Measurements from ENCODE around the gene EIF4ENIF1.
"Not testable (repeated sequence)": the region's sequence is repeated elsewhere in the genome, so short reads cannot be mapped to it uniquely, and the experiment has no call there.

EIF4ENIF1 gene

DNA sequence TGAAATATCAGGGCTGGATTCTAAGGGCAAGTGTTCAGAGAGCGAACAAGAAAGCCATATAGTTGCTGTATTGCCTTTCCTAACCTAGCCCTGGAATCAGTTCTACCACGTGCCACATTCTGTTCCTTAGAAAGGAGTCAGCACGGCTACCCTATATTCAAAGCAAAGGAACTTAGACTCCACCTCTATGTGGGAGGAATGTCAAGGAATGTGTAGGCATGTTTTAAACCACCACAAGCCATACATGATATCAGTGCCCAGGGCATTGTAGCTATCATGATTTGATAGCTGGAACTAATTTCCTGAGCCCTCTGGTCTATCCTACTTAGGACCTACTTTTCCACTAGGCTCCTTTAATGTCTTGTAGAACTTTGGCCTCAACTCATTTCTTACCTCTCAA lies 2.5 kb upstream of the EIF4ENIF1 start:
- H3K4me3 ChIP-seq (ENCODE audit: low read depth, low read length): no peak overlapping the region
- TF ChIP-seq, protein P1, sequence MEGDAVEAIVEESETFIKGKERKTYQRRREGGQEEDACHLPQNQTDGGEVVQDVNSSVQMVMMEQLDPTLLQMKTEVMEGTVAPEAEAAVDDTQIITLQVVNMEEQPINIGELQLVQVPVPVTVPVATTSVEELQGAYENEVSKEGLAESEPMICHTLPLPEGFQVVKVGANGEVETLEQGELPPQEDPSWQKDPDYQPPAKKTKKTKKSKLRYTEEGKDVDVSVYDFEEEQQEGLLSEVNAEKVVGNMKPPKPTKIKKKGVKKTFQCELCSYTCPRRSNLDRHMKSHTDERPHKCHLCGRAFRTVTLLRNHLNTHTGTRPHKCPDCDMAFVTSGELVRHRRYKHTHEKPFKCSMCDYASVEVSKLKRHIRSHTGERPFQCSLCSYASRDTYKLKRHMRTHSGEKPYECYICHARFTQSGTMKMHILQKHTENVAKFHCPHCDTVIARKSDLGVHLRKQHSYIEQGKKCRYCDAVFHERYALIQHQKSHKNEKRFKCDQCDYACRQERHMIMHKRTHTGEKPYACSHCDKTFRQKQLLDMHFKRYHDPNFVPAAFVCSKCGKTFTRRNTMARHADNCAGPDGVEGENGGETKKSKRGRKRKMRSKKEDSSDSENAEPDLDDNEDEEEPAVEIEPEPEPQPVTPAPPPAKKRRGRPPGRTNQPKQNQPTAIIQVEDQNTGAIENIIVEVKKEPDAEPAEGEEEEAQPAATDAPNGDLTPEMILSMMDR (IDR thresholded peaks at IDR 0.05; ENCODE audit: low read depth, low read length, missing control alignments): no peak
- DNase-seq (ENCODE audit: low read depth): no peak
- in situ Hi-C loops (cut with HindIII; ENCODE audit: low sequenced_read_pairs): no loop called here

DNA sequence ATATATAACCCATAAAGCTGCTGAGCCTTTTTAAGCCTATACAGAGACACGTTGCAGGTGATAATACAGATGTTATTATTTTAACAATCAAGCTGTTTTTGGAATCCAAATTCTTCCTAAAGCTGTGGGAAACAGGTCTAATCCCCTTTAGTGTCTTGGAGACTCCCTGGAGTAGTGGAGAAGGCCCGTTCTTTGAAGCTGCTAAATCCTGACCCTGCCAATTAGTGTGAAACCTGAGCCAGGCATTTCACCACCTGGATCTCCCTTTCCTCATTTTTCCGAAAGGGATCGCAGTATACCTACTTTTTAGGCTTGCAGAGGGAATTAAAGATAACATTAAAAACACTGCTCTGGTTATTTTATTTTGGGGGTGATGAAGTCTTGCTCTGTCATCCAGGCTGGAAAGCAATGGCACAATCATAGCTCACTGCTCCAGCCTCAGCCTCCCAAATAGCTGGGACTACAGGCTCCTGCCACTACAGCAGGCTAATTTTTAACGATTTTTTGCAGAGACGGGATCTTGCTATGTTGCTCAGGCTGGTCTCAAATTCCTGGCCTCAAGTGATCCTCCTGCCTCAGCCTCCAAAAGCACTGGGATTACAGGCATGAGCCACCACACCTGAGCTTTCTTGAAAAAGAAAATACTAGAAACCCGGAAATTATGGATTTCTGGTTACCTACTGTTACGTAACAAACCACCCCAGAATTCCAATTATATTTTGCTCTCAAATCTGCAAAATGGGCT lies 1.7 kb upstream of the EIF4ENIF1 start:
- TF ChIP-seq, protein P1 (IDR thresholded peaks at IDR 0.05; ENCODE audit: low read depth, low read length, missing control alignments): no peak
- in situ Hi-C loops (cut with HindIII; ENCODE audit: low sequenced_read_pairs): no loop called here
- H3K4me3 ChIP-seq (ENCODE audit: low read depth, low read length): no peak overlapping the region

DNA sequence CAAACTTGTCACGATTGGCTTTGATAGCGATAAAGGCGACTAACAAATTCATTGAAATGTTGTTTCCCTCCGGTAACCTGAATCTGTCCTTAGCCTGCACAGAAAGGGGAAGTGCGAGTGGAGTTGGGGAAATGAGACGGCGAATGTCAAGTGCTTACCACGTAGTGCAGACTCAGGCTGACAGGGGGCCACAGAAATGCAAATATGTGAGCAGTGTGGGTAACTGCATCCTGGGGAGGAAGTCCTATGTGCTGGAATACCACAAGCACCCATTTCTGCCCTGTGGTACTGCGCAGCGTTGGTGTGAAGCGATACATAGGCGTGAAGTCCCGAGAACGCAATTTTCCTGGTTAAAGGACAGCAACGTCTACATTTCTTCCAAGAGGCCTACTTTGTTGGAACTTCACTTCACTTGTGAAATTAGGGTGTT lies 869 bp upstream of the EIF4ENIF1 start:
- in situ Hi-C loops (cut with HindIII; ENCODE audit: low sequenced_read_pairs): no loop called here
- peak; percentile 31 for DNase-seq (ENCODE audit: low read depth)
- peak overlapping the region; percentile 67 for H3K4me3 ChIP-seq (ENCODE audit: low read depth, low read length)
- TF ChIP-seq, protein P1 (IDR thresholded peaks at IDR 0.05; ENCODE audit: low read depth, low read length, missing control alignments): no peak

More for the DNA sequence above, 1.7 kb upstream of the EIF4ENIF1 start:
- DNase-seq (ENCODE audit: low read depth): no peak

DNA sequence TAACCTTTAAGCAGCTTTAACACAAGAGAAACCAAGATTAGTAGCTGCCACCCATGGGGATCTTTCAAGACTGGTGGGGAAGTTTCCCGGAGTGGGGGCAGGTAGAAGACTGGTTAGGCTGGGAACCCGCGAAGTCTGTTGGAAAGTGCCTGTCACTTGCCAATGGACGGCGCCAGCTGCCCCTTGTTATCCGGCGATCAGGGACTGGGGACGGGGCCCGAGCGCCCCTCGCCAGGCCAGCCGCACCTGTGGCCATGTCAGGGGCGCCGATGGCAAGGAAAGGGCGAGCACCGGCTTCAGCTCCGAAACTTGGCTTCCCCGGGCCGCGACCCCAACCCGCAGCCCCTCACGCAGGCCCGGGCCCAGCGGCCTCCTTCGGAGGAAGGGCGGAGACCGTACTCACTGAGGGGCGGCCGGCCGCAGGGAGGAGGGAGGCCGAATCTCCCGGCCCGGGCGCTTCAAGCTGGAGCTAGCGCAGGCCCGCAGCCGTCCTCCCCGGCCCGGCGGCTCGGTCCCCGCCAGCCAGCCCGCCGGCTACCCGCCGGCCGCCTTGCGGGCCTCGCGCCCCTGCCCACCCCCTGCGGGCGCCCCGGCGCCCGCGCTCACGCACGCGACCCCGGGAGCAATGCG lies 539 bp downstream of the EIF4ENIF1 start:
- TF ChIP-seq, protein P1 (IDR thresholded peaks at IDR 0.05; ENCODE audit: low read depth, low read length, missing control alignments): no peak
- H3K4me3 ChIP-seq (ENCODE audit: low read depth, low read length): peak overlapping the region; percentile 67
- in situ Hi-C loops (cut with HindIII; ENCODE audit: low sequenced_read_pairs): no loop called here
- no peak for DNase-seq (ENCODE audit: low read depth)

DNA sequence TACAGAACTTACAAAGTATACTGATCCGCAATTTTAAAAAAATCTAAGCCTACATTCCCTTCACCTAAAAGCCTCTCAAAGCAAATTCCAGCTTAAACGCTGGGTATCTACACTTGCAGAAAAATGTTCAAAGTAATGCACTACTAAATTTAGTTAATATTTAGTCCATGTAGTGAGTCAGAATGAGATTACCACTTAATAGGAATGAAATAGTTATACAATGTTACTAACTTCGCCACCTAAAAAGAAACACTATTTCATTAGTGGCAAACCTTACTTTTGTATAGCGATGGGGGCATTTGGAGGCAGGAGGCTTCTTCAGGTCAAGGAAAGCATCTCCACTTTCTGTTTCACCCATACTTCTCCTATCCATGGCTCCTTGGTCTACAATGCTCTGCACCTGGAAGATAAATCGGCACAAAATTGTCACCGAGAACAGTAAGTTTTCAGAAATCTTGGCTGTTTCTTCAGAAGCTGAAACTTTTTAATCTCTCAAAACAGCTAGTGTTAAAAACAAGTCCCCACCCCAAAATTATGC lies 1.2 kb downstream of the EIF4ENIF1 start:
- DNase-seq (ENCODE audit: low read depth): no peak
- H3K4me3 ChIP-seq (ENCODE audit: low read depth, low read length): peak overlapping the region; percentile 67
- TF ChIP-seq, protein P1 (IDR thresholded peaks at IDR 0.05; ENCODE audit: low read depth, low read length, missing control alignments): no peak
- in situ Hi-C loops (cut with HindIII; ENCODE audit: low sequenced_read_pairs): no loop called here

DNA sequence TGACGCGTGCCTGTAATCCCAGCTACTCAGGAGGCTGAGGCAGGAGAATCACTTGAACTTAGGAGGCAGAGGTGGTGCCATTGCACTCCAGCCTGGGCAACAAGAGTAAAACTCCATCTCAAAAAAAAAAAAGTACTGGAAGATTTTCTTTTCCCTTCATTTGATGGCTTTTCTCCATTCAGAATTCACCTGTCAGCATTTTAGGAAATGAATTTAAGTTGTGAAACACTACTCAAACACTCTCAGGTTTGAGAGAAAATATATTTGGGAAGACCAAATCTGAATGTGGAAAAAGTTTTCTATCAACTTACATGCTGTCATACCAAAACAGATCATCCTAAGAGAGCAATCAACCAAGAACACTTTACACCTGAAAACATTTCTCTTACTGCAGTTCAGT lies 2.7 kb downstream of the EIF4ENIF1 start:
- in situ Hi-C loops (cut with HindIII; ENCODE audit: low sequenced_read_pairs): no loop called here
- no peak for DNase-seq (ENCODE audit: low read depth)
- TF ChIP-seq, protein P1 (IDR thresholded peaks at IDR 0.05; ENCODE audit: low read depth, low read length, missing control alignments): no peak
- H3K4me3 ChIP-seq (ENCODE audit: low read depth, low read length): no peak overlapping the region

DNA sequence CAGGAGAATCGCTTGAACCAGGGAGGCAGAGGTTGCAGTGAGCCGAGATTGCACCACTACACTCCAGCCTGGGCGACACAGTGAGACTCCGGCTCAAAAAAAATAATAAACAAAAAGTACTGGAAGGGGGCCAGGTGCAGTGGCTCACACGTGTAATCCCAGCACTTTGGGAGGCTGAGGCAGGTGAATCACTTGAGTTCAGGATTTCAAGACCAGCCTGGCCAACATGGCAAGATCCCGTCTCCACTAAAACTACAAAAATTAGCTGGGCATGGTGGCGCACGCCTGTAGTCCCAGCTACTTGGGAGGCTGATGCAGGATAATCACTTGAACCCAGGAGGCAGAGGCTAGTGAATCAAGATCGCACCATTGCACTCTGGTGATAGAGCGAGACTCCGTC lies 3.3 kb downstream of the EIF4ENIF1 start:
- in situ Hi-C loops (cut with HindIII; ENCODE audit: low sequenced_read_pairs); H3K4me3 ChIP-seq (ENCODE audit: low read depth, low read length); DNase-seq (ENCODE audit: low read depth): not testable (repeated sequence)

DNA sequence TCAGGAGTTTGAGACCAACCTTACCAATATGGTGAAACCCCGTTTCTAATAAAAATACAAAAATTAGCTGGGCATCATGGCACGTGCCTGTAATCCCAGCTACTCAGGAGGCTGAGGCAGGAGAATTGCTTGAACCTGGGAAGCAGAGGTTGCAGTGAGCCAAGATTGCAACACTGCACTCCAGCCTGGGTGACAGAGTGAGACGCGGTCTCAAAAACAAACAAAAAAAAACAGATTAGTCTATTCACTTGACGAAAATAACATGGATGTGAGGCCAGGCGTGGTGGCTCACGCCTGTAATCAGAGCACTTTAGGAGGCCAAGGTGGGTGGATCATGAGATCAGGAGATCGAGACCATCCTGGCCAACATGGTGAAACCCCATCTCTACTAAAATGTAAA lies 7.2 kb downstream of the EIF4ENIF1 start:
- H3K4me3 ChIP-seq (ENCODE audit: low read depth, low read length); in situ Hi-C loops (cut with HindIII; ENCODE audit: low sequenced_read_pairs); DNase-seq (ENCODE audit: low read depth): not testable (repeated sequence)
